Upper lobe of left lung (tissue), 6 donors: ENCODE results near the gene BPIFB2. TPM values are rescaled to one million over a fixed set of nuclear protein-coding genes. Genes with fewer than 3 reads are reported as not detected.

Experiments used
- ATAC-seq, 2 donors: fragments of 200-7000 bp; cut with Tn5 transposase; one replicate each; pipeline ENCODE4 v1.9.1; 2022; ENCODE audit warnings: mild to moderate bottlenecking in 2 of 2, moderate library complexity in 2 of 2; ENCODE audit not compliant: low FRiP score in 2 of 2
- DNase-seq, 2 donors: peaks; one replicate each; pipeline ENCODE4 v3.0.0-alpha.2; 2019 to 2020
- H3K27ac ChIP-seq, 4 donors: fragments of 200-600 bp; sonication (generic); one replicate each; pipeline ENCODE4 v1.5.1; 2016 to 2019
- H3K27me3 ChIP-seq, 4 donors: fragments of 200-600 bp; sonication (generic); one replicate each; pipeline ENCODE4 v1.5.1; 2017 to 2019
- H3K36me3 ChIP-seq, 4 donors: fragments of 200-600 bp; sonication (generic); one replicate each; pipeline ENCODE4 v1.5.1; 2016 to 2019
- H3K4me1 ChIP-seq, 4 donors: fragments of 200-600 bp; sonication (generic); one replicate each; pipeline ENCODE4 v1.5.1; 2018 to 2019
- H3K4me3 ChIP-seq, 4 donors: fragments of 200-600 bp; sonication (generic); one replicate each; pipeline ENCODE4 v1.5.1; 2017 to 2019; ENCODE audit warnings: mild to moderate bottlenecking in 2 of 4, moderate library complexity in 1 of 4
- H3K9me3 ChIP-seq, 4 donors: fragments of 200-600 bp; sonication (generic); one replicate each; pipeline ENCODE4 v1.5.1; 2018 to 2019
- CTCF ChIP-seq, 6 experiments: fragments of 450-650 bp in 4 of 6; fragments of 200-600 bp in 2 of 6; sonication (generic) in 2 of 6; IDR thresholded peaks; one replicate each; pipeline ENCODE4 v1.5.1; 2016 to 2019; ENCODE audit warnings: antibody characterized with exemption in 6 of 6
- EP300 ChIP-seq, 4 donors: sonication (generic); formaldehyde crosslinking; IDR thresholded peaks; one replicate each; pipeline ENCODE4 v1.5.1; 2017; ENCODE audit warnings: antibody characterized with exemption in 4 of 4, control low read depth in 2 of 4
- POLR2A ChIP-seq, 4 donors: fragments of 450-650 bp; IDR thresholded peaks; one replicate each; pipeline ENCODE4 v1.5.1; 2016 to 2017; ENCODE audit warnings: antibody characterized with exemption in 4 of 4, mild to moderate bottlenecking in 2 of 4
- POLR2AphosphoS5 ChIP-seq, 2 donors: sonication (generic); formaldehyde crosslinking; IDR thresholded peaks; one replicate each; pipeline ENCODE4 v1.5.1; 2017; ENCODE audit warnings: antibody characterized with exemption in 2 of 2
- WGBS, 2 donors: methylation state at CpG; one replicate each; pipeline ENCODE4 v1.1.5; 2017 to 2018; 5-methylcytosine and 5-hydroxymethylcytosine counted together
- total RNA-seq, 6 donors: library from RNA; depleted of rRNA in 4 of 6; stranded (reverse); fragments of >200 nt in 4 of 6; gene quantifications; one replicate each; pipeline versions ENCODE4 v1.1.0 to v1.2.1, GENCODE V29; 2016 to 2021
- donor health status: DM: no; HTN: no; CAD: no; lungs with moderate emphysema.
- donor health status: DM: no; HTN: yes; CAD: no; lungs with severe emphysema.

The BPIFB2 gene
- total RNA-seq = 1 to 10 TPM in 1 of 6 donors, under 1 TPM in 2, not detected in 3; 0.23 to 3.1 (median 0.27) TPM

- DNase-seq (no peak), ATAC-seq (no peak)
- no peaks in the 10 kb centered on the region for H3K36me3 ChIP-seq
- H3K27me3 ChIP-seq = no peaks in the 10 kb centered on the region
- 93 to 97% methylated on average over 5 to 11 of the region's 11 CpGs for WGBS, 2 donors
- peaks cover 0 to 2% (median 0%) of the 10 kb centered on the region in 4 donors for H3K4me1 ChIP-seq
- H3K4me3 ChIP-seq = no peak within 1 kb of the TSS
- H3K9me3 ChIP-seq = peaks cover 0 to 3% (median 0%) of the 10 kb centered on the region in 4 donors
- TF ChIP-seq POLR2AphosphoS5 (IDR thresholded peaks at IDR 0.05) = no peak
- TF ChIP-seq POLR2A (IDR thresholded peaks at IDR 0.05) = no peak
- no peak for TF ChIP-seq EP300 (IDR thresholded peaks at IDR 0.05)
- no peak for TF ChIP-seq CTCF (IDR thresholded peaks at IDR 0.05)
- H3K27ac ChIP-seq = no peak within 1 kb of the TSS
These were observed at the start of gene BPIFB2 for GRCh38 chr20:33007376-33008335. TSS of gene BPIFB2 (plus strand) at chr20:33007704. CDS start at chr20:33008575, 871 bp downstream.

- peaks cover 7 to 18% (median 12%) of the 10 kb centered on the region in 4 donors for H3K9me3 ChIP-seq
- H3K27me3 ChIP-seq = no peaks in the 10 kb centered on the region
- no peaks in the 10 kb centered on the region for H3K4me1 ChIP-seq
- no peak for ATAC-seq
- no peak for DNase-seq
- no peaks in the 10 kb centered on the region for H3K36me3 ChIP-seq
- TF ChIP-seq POLR2AphosphoS5 (IDR thresholded peaks at IDR 0.05) (no peak), CTCF (IDR thresholded peaks at IDR 0.05) (no peak), POLR2A (IDR thresholded peaks at IDR 0.05) (no peak), EP300 (IDR thresholded peaks at IDR 0.05) (no peak)
- H3K4me3 ChIP-seq = no peak overlapping the region
- H3K27ac ChIP-seq = no peak overlapping the region
These were observed 48.9 kb upstream of the BPIFB2 start for GRCh38 chr20:32958574-32958973.

- DNase-seq (peak in 1 of 2 donors; percentile 36), ATAC-seq (no peak)
- 82 to 87% methylated on average over 9 to 12 of the region's 14 CpGs for WGBS, 2 donors
These were observed 47.9 kb upstream of the BPIFB2 start for GRCh38 chr20:32959351-32960221.

GRCh38 chr20:32960222-32960518 is 47.3 kb upstream of the BPIFB2 start:
- no peaks in the 10 kb centered on the region for H3K4me1 ChIP-seq
- H3K27ac ChIP-seq = no peak overlapping the region
- no peaks in the 10 kb centered on the region for H3K36me3 ChIP-seq
- no peak for TF ChIP-seq EP300 (IDR thresholded peaks at IDR 0.05)
- TF ChIP-seq POLR2A (IDR thresholded peaks at IDR 0.05) = no peak
- TF ChIP-seq POLR2AphosphoS5 (IDR thresholded peaks at IDR 0.05) = no peak
- TF ChIP-seq CTCF (IDR thresholded peaks at IDR 0.05) = no peak
- H3K4me3 ChIP-seq = no peak overlapping the region
- H3K27me3 ChIP-seq = no peaks in the 10 kb centered on the region
- ATAC-seq (no peak), DNase-seq (no peak)
- peaks cover 7 to 18% (median 12%) of the 10 kb centered on the region in 4 donors for H3K9me3 ChIP-seq

More at GRCh38 chr20:32959351-32960221, 47.9 kb upstream of the BPIFB2 start:
- H3K9me3 ChIP-seq = peaks cover 7 to 18% (median 12%) of the 10 kb centered on the region in 4 donors
- no peak overlapping the region for H3K4me3 ChIP-seq
- H3K27ac ChIP-seq = no peak overlapping the region
- no peak for TF ChIP-seq CTCF (IDR thresholded peaks at IDR 0.05)
- no peak for TF ChIP-seq POLR2A (IDR thresholded peaks at IDR 0.05)
- TF ChIP-seq EP300 (IDR thresholded peaks at IDR 0.05) = no peak
- no peak for TF ChIP-seq POLR2AphosphoS5 (IDR thresholded peaks at IDR 0.05)
- no peaks in the 10 kb centered on the region for H3K4me1 ChIP-seq
- H3K27me3 ChIP-seq = no peaks in the 10 kb centered on the region
- no peaks in the 10 kb centered on the region for H3K36me3 ChIP-seq
